Measurements from ENCODE around the gene CLCN2.
"Not testable (repeated sequence)": the region's sequence is repeated elsewhere in the genome, so short reads cannot be mapped to it uniquely, and the experiment has no call there.

Gene CLCN2

DNA sequence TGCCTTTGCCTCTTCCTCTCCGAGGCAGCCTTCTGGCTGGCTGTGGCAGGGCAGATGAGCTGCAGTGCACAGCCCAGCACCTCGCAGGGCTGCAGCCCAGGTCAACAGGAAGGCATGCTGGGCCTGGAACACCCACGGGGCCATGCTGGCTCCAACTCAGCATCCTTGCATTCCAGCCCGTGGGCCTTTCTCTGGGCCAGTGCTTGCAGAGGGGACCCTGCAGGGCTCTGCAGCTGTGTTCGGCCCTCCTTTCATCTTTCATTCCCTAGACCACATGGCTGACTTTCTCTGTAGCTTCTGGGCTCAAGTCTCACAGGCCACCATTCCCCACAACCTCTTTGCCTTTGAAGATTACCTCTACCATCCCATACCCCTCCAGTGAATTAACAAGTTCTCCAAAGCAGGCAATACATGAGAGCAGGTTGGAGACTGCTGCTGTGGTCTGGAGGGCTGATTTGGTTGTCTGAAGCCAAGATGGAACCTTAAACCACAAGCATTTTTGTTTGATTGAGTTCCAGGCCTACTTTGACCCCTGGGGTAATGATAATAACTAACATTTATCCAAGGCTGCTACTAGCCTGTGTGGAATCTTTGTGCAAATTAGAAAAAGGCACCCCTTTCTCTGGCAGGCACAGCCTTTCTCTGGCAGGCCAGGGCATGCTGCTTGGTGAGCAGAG lies 18.1 kb downstream of the CLCN2 start:
- no peak for DNase-seq

- DNase-seq = no peak
Observed at GRCh38 chr3:184341925-184342324, 19.5 kb downstream of the CLCN2 start.

- not testable (repeated sequence) for DNase-seq
Observed at GRCh38 chr3:184339451-184340135, 21.8 kb downstream of the CLCN2 start.

- DNase-seq = no peak
Observed at GRCh38 chr3:184339001-184339400, 22.4 kb downstream of the CLCN2 start.

GRCh38 chr3:184338511-184338945 lies 22.9 kb downstream of the CLCN2 start:
- no peak for DNase-seq

- no peak for DNase-seq
Observed at GRCh38 chr3:184337981-184338380, 23.4 kb downstream of the CLCN2 start.

DNA sequence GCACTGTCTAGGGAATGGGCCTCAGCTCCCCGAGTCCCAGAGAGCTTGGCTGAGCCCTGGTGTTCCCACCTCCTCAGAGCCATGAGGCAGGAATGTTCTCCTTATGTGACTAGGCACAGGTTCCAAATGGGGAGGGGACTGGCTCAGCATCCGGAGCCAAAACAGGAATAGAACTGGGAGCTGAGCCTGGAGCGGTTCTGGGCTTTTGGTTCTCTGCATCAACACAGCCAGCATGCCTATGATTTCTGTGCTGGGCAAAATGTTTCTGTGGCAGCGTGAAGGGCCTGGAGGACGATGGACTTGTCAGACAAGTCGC lies 24.0 kb downstream of the CLCN2 start, which contains the start of gene FAM131A:
FAM131A (plus strand) TSS at position 202 of the 316 bp plus-strand sequence; CDS start at position 233, 31 bp downstream.
- DNase-seq = no peak

DNA sequence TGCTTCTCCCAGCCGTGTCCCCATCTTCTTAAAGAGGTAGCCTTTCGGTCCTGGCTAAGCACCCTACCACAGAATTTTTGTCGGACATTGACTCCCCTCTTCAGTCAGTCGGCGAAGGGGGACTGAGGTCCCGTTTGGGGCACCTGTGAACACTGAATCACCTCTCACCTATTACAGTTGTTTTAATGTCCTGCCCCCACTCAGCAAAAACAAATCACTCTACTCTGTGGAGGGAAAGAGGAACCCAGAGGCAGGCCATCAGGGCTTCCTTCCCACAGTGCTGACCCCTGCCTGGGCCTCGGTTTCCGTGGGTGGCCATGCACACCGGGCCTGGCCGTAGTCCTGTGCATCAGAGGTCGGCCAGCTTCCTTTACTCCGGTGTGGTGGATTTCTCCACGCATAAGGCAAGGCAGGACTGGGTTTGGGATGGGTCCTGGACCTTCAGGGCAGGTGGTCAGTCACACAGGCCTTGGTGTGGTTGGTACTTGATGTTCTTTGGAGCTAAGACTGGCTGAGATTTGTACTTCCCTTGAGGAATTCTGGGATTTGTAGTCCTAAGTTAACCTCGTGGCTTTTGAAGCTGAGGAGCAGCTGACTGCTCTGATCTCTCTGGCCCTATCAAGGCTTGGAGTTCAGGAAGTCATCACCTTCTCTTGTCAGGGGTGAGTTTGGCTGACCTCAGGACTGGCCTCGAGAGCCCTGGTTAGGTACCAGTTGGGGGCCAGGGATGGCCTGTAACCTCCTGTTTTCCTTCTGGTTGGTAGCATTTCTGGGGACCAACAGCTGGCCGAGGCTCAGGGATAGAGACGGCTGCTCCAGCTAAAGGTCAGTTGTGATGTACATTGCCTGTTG lies 24.6 kb downstream of the CLCN2 start:
- DNase-seq = peak; percentile 52

GRCh38 chr3:184335661-184336546 lies 25.5 kb downstream of the CLCN2 start:
- DNase-seq = peak; percentile 87

DNA sequence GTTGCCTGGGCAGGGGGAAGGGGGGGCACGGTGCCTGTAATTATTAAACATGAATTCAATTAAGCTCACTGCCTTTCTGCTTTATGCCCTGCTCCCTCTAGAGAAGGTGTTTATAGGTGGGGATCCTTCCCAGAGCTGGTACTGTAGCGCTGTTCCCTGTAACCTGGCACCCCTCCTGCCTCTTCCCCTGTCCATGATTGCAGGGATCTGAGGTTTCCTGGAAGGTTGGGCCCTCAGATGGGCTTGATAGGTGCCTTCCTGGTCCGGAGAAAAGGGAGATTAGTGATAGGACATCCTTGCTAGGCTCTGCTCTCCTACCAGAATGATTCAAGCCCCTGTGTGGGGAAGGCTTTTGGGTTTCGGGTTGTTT lies 26.1 kb downstream of the CLCN2 start:
- DNase-seq = no peak

DNA sequence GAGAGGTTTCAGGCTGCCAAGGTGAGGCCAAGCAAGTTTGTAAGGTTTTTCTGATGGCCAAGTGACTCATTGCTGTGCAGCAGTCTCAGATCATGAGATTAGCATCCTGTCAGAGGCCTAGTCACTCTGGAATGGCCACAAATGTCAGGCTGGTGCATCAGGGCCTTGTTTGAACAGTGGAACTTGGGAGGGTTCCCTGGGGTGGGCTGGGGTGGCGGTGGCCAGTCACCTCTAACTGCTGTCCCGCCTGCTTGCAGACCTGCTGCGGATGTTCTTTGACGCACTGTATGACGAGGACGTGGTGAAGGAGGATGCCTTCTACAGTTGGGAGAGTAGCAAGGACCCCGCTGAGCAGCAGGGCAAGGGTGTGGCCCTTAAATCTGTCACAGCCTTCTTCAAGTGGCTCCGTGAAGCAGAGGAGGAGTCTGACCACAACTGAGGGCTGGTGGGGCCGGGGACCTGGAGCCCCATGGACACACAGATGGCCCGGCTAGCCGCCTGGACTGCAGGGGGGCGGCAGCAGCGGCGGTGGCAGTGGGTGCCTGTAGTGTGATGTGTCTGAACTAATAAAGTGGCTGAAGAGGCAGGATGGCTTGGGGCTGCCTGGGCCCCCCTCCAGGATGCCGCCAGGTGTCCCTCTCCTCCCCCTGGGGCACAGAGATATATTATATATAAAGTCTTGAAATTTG lies 26.8 kb downstream of the CLCN2 start:
- DNase-seq = peak; percentile 39

DNA sequence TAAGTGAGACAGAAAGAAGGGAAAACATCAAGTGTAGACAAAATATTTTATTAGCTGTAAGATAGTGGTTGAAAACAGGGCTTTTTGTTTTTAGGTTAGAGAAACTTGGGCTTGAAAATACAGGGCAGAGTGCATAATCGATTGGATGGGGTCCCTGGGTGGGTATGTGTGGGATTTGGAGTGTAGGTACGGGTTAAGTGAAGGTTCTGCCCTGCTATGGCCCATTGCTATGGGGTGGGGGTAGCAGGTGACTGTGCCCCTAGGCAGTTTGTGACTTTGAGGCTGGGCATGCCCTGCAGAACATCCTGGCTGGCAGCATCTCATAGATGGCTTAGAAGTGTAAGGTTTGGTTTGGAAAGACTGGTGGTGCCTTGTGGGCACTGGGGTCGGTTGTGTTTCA lies 27.7 kb downstream of the CLCN2 start:
- no peak for DNase-seq

- no peak for DNase-seq
Observed at GRCh38 chr3:184333190-184333589, 28.2 kb downstream of the CLCN2 start.

DNA sequence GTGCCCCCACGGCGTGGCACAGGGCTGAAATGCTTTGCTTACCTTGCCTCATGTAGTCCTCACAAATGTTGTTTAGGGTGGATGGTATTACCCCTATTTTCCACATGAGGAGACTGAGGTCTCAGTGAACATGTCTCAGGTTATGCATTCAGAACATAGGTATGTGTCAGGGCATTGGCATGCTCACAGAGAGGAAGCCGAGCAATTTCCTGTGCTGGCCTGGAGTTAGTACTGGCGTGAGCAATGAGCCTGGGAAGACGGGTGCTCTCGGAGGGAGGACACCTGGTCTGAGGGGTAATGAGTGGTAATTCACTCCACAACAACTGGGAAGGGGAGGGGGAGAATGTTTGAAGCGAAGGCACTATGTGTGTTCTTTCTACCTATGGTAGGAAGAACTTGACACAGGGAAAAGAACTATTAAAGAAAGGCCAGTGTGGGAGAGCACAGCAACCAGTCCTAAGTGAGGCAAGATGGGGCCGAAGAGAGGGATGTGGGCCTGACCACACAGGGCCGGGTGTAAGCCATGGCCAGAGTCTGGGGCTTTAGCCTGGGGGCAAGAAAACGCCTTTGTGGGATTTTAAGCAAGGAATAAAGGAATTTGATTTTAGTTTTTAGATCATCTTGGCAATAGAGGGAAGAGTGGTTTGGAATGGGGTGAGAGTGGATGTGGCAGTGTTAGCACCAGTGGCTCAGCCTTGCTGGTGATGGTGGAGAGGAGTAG lies 28.9 kb downstream of the CLCN2 start:
- no peak for DNase-seq

DNA sequence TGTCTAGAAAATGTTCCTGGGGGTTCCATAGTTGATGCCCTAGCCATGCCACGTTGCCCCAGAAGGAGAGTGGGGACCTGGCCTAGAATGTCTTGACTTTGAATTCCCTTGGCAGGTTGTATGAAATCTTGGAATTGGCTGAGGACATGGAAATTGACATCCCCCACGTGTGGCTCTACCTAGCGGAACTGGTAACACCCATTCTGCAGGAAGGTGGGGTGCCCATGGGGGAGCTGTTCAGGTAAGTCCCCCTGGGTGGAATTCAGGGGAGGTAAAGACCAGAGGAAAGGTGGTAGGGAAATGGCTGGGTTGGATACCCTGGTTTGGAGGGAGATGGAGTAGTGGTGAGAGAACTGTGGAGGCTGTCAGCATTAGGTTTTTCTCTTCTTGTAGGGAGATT lies 32.9 kb downstream of the CLCN2 start:
- DNase-seq = no peak

- no peak for DNase-seq
Observed at GRCh38 chr3:184327171-184327570, 34.2 kb downstream of the CLCN2 start.

GRCh38 chr3:184325715-184326369 lies 35.6 kb downstream of the CLCN2 start:
- DNase-seq = no peak

DNA sequence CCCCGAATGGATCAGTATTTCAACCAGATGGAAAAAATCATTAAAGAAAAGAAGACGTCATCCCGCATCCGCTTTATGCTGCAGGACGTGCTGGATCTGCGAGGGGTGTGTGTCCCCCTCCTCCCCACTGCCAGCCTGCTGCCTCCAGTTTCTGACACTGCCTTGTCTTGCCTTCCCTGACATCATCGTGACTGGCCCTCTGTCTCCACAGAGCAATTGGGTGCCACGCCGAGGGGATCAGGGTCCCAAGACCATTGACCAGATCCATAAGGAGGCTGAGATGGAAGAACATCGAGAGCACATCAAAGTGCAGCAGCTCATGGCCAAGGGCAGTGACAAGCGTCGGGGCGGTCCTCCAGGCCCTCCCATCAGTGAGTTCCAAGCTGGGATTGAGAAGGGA lies 36.1 kb downstream of the CLCN2 start:
- DNase-seq = no peak

DNA sequence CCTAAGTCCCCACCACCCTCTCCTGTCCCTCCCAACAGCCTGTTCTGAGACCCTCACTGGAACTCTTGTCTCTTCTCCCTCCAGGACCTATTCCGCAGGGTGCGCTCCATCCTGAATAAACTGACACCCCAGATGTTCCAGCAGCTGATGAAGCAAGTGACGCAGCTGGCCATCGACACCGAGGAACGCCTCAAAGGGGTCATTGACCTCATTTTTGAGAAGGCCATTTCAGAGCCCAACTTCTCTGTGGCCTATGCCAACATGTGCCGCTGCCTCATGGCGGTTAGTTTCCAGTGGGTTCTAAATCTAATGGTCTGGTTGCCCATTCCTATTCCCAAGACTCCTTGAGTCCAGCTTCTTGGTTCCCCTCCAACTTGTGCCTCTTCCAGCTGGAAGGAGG lies 37.7 kb downstream of the CLCN2 start:
- DNase-seq = no peak

DNA sequence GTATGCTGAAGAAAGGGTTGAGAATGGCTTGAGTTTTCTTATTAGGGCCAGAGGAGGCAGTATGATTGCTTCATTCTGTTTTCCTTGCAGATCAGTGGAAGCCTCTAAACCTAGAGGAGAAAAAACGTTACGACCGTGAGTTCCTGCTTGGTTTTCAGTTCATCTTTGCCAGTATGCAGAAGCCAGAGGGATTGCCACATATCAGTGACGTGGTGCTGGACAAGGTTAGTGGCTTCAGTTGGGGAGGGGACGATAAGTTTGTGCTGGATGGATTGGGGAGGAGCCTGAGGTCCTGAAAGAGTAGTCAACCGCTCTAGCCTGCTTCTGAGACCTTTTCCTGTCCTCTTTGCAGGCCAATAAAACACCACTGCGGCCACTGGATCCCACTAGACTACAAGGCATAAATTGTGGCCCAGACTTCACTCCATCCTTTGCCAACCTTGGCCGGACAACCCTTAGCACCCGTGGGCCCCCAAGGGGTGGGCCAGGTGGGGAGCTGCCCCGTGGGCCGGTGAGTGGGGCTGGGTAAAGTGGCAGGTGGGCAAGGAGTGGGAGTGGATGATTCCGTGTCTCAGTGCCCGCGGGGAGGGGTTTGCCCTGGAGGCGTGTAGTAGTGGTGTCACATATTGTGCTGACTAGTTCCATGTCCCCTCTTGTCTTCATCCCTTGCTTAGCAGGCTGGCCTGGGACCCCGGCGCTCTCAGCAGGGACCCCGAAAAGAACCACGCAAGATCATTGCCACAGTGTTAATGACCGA lies 38.5 kb downstream of the CLCN2 start:
- peak; percentile 75 for DNase-seq
